NB4 (cell line): Measurements from ENCODE around the gene EWSR1.

Source experiments
- DNase-seq: peaks from one replicate; pipeline ENCODE4 v3.0.0; 2010; ENCODE audit warnings: low read depth
- H3K4me3 ChIP-seq: one replicate; pipeline ENCODE4 v1.5.1; 2011; ENCODE audit warnings: mild to moderate bottlenecking, low read depth, low read length, moderate library complexity
- MYC ChIP-seq: IDR thresholded peaks from 2 replicates; pipeline ENCODE4 v1.6.1; 2011; ENCODE audit warnings: low read depth, low read length
- POLR2A ChIP-seq: IDR thresholded peaks from 2 replicates; pipeline ENCODE4 v1.6.1; 2011; ENCODE audit warnings: mild to moderate bottlenecking; ENCODE audit not compliant: insufficient read length; ENCODE audit errors: extremely low read depth
- TF ChIP-seq, protein P1 (sequence below): IDR thresholded peaks from 2 replicates; pipeline ENCODE4 v1.6.1; 2011; ENCODE audit warnings: low read depth, low read length
- TF ChIP-seq, protein P2 (sequence below): IDR thresholded peaks from one replicate; pipeline ENCODE4 v1.5.1; 2012; ENCODE audit warnings: low read depth, low read length

EWSR1 gene

DNA sequence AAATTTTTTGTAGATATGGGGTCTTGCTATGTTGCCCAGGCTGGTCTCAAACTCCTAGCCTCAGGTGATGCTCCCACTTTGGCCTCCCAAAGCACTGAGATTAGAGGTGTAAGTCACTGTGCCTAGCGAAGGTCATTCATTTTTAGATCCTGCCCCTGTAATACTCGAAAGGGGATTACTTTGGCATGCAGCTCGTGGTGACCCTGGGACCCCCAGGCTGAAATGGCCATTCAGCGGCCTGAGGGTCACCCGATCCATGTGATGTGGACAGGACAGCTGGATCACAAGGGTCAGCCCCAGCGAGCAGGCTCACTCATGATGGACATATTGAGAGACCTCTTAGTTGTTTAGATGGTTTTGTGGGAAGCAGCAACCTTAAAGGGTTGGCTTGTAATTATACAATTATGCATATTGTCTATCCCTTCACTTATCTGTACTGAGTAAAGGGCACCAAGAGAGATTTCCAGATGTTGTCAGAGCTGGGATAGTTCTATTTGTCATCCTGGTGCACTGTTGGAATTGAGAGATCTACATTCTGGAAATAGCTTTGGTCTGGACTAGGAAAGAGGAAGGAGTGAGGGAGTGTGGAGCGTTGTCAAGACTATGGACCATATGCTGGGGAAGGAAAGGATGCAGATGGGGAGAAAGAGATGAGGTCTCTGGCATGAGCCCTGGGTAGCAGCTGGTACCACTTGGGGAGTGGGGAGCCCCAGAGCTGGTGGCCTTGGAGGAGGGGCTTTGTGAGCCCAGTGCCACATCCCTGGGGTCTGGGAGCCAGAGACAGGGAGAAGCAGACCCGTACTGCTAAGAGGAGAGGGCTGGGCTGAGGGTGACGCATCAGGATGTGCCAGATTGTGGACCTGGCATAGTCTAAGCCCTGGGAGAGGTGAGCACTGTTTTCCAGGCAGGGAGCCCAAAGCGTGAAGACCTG, 15.8 kb upstream of the EWSR1 start:
- no peak for TF ChIP-seq POLR2A
- no peak overlapping the region for H3K4me3 ChIP-seq
- DNase-seq, result no peak

DNA sequence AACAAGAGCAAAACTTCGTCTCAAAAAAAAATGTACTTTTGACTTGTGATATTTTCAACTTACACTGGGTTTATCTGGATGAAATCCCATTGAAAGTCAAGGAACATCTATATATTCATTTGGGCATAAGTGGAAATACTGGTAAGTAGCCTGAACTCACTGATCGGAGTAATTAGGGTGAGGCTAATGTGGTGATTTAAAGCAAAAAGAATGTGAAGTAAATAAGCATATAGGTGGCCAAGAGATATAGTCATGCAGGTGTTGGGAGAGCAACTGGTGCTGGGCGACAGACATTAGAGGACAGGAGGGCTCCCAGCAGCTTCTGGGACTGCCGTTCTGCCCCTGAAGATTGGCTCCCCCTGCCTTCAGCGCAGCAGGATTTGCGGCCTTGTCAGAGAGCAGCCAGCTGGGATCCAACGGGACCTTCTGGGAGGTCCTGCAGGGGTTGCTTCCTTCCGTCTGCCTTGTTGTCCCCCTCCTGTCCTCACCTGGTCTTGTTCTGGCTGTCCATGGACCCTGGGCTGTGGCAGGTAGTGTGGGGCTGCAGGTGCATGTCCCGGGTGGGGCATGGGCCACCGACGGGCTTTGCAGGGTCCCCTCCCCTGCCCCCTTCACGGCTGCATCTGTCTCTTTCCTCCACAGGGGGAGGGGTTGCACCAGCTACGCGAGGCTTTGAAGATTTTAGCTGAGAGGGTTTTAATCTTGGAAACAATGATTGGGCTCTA, 14.3 kb upstream of the EWSR1 start:
- TF ChIP-seq MYC (no peak), POLR2A (no peak)
- TF ChIP-seq, protein P1, sequence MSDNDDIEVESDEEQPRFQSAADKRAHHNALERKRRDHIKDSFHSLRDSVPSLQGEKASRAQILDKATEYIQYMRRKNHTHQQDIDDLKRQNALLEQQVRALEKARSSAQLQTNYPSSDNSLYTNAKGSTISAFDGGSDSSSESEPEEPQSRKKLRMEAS, result no peak
- TF ChIP-seq, protein P2, sequence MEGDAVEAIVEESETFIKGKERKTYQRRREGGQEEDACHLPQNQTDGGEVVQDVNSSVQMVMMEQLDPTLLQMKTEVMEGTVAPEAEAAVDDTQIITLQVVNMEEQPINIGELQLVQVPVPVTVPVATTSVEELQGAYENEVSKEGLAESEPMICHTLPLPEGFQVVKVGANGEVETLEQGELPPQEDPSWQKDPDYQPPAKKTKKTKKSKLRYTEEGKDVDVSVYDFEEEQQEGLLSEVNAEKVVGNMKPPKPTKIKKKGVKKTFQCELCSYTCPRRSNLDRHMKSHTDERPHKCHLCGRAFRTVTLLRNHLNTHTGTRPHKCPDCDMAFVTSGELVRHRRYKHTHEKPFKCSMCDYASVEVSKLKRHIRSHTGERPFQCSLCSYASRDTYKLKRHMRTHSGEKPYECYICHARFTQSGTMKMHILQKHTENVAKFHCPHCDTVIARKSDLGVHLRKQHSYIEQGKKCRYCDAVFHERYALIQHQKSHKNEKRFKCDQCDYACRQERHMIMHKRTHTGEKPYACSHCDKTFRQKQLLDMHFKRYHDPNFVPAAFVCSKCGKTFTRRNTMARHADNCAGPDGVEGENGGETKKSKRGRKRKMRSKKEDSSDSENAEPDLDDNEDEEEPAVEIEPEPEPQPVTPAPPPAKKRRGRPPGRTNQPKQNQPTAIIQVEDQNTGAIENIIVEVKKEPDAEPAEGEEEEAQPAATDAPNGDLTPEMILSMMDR, result no peak
- H3K4me3 ChIP-seq, result no peak overlapping the region
- no peak for DNase-seq

DNA sequence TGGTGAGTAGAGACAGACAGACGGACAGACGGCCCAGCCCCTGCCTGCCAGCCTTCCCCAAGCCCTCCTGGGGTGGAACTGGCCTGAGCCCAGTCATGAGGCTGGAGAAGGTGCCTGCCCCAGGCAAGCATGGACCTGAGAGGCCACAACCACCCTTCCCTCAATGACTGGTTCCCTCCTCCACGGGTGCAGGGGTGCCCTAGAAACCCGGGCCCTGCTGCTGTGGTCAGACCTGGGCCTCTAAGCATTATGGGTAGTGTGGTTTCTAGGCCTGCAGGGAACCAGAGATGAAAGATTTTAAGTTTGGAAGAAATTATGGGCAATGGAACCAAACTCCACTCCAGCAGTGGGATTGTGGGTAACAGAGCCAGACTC, 13.8 kb upstream of the EWSR1 start:
- H3K4me3 ChIP-seq, result no peak overlapping the region
- no peak for DNase-seq
- TF ChIP-seq, protein P1, result no peak
- no peak for TF ChIP-seq POLR2A

DNA sequence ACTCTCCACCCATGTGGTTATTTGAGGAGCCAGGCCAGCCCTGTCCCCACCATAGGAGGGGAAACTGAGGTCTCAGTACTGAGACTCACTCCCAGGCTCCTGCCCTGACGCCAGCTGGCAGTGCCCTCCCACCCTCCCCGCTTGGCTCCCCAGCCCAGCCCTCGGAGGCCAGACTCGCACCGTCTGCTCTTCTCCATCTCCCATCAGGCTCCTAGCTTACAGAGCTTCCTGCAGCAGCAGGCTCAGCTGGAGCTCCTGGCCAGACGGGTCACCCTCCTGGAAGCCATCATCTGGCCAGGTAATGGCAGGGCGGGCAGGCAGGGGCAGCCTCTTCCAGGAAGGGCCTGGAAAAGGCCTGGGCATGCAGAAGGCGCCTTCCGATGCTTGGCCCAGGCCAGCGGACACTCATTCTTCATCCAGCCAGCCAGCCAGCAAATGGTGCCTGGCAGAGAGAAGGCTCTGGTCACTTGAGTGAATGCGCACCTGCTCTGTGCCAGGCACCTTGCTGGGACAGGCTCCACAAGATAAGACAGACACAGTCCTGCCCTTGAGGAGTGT, 12.9 kb upstream of the EWSR1 start:
- TF ChIP-seq, protein P1, result no peak
- TF ChIP-seq POLR2A (no peak), MYC (no peak)
- TF ChIP-seq, protein P2, result no peak
- H3K4me3 ChIP-seq, result no peak overlapping the region
- DNase-seq, result no peak

DNA sequence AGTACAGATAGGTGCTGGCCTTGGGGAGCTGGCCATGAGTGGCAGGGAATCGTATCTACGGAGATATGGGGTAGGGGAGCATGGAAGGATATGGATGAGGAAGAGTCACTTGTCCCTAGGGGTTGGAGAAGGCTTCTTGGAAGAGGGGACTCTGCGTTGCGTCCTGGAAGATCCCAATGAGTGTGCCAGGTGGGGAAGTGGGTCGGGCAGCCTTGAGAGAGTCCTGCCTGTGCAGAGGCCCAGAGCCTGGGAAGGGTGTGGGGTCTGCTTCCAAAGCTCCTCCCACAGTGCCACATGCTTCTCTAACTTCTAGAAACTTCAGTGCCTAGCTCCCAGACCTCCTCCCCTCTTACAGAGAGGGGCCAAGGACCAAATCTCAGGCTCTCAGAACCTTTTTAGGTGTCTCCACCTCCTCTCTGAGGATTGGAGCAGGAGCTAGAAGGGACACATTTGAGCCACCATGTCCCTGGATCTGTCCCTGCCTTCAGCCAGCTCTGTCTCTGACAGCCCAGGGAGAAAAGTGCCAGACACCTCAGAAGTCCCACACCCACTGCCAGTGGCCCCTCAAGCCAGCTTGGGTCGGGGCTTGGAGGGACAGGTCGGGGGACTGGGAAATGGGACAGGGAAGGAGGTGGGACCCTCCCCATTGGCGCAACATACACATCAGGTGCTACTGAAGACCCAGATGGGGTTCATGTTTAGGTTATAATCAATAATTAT, 11.3 kb upstream of the EWSR1 start:
- TF ChIP-seq, protein P1, result no peak
- TF ChIP-seq, protein P2, result no peak
- TF ChIP-seq POLR2A (no peak), MYC (no peak)
- DNase-seq, result no peak
- no peak overlapping the region for H3K4me3 ChIP-seq

DNA sequence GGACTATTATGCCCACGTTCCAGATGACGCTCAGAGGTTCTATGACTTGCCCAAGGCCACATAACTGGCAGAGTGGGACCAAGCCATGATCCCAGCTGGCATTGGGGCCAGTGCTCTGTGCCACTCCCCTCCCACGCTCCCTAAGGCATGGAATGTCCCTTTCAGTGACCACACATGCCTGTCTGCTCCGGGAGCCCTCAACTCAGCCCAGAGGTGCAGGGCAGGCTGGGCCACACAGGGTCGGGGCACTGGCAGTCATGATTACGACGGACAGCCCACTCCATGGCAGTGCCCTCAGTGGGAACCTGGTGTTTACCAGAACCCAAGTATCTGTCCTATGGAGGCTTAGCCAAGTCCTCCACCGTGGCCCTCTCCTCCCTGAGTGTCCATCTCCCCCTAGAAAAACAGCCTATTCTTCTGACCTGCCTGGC, 10.3 kb upstream of the EWSR1 start:
- H3K4me3 ChIP-seq, result no peak overlapping the region
- DNase-seq, result no peak
- TF ChIP-seq POLR2A (no peak), MYC (no peak)
- TF ChIP-seq, protein P1, result no peak
- TF ChIP-seq, protein P2, result no peak
